D721Med (cell line): ENCODE data around the gene MRPL36.

Experiments used
- DNase-seq: peaks from one replicate; pipeline ENCODE4 v3.0.0; 2011; ENCODE audit warnings: low spot score; ENCODE audit not compliant: insufficient read length
- FAIRE-seq: peaks from 2 replicates; lab custom pipeline; 2011; peaks lifted over from hg19 to GRCh38; lab: Jason Lieb, UNC
- CTCF ChIP-seq: IDR thresholded peaks from 2 replicates; pipeline ENCODE4 v1.5.1; 2012; ENCODE audit warnings: mild to moderate bottlenecking, control low read depth; ENCODE audit not compliant: insufficient read depth; ENCODE audit errors: missing control alignments

Gene MRPL36

GRCh38 chr5:1765880-1766235, 33.8 kb downstream of the MRPL36 start:
- DNase-seq (no peak), FAIRE-seq (no peak)

GRCh38 chr5:1765141-1765879, 34.3 kb downstream of the MRPL36 start:
- no peak for FAIRE-seq
- TF ChIP-seq CTCF = no peak
- DNase-seq = no peak

More at GRCh38 chr5:1765880-1766235, 33.8 kb downstream of the MRPL36 start:
- TF ChIP-seq CTCF = no peak

- no peak for DNase-seq
- FAIRE-seq = no peak
- no peak for TF ChIP-seq CTCF
These were observed 35.1 kb downstream of the MRPL36 start for GRCh38 chr5:1764606-1764960.

GRCh38 chr5:1763960-1764605, 35.6 kb downstream of the MRPL36 start:
- DNase-seq = no peak
- FAIRE-seq = no peak
- TF ChIP-seq CTCF = no peak

GRCh38 chr5:1763548-1763911, 36.1 kb downstream of the MRPL36 start:
- TF ChIP-seq CTCF = peak; percentile 31
- no peak for DNase-seq
- no peak for FAIRE-seq

GRCh38 chr5:1762883-1763547, 36.6 kb downstream of the MRPL36 start:
- DNase-seq (no peak), FAIRE-seq (no peak)
- no peak for TF ChIP-seq CTCF
